MM.1S (cell line): Measurements from ENCODE around the gene E2F3.

Experiments used
- DNase-seq: peaks from one replicate; pipeline ENCODE4 v3.0.0-alpha.2; 2015
- H2AFZ ChIP-seq: fragments of 300-600 bp; sonication (generic); 2 replicates; pipeline ENCODE4 v1.6.0; 2016; ENCODE audit warnings: antibody characterized with exemption, low read length
- H3F3A ChIP-seq: fragments of 300-600 bp; sonication (generic); 2 replicates; pipeline ENCODE4 v1.6.1; 2016; ENCODE audit warnings: mild to moderate bottlenecking, antibody characterized with exemption, low read length, moderate library complexity, mixed read lengths; ENCODE audit not compliant: insufficient read depth
- H3K27ac ChIP-seq: fragments of 300-600 bp; sonication (generic); 2 replicates; pipeline ENCODE4 v1.5.1; 2016; ENCODE audit warnings: mild to moderate bottlenecking, low read length
- H3K27me3 ChIP-seq: fragments of 300-600 bp; sonication (generic); replicated peaks from 2 replicates; pipeline ENCODE4 v1.6.0; 2016; ENCODE audit warnings: low read length; ENCODE audit not compliant: insufficient read depth
- H3K36me3 ChIP-seq: fragments of 300-600 bp; sonication (generic); replicated peaks from 2 replicates; pipeline ENCODE4 v1.6.1; 2016; ENCODE audit warnings: mild to moderate bottlenecking, low read length, mixed read lengths; ENCODE audit not compliant: insufficient read depth
- H3K4me1 ChIP-seq: fragments of 300-600 bp; sonication (generic); 2 replicates; pipeline ENCODE4 v1.6.1; 2016; ENCODE audit warnings: low read length, mixed read lengths
- H3K4me2 ChIP-seq: fragments of 300-600 bp; sonication (generic); 2 replicates; pipeline ENCODE4 v1.6.0; 2016; ENCODE audit warnings: low read depth, low read length
- H3K4me3 ChIP-seq: fragments of 300-600 bp; sonication (generic); 2 replicates; pipeline ENCODE4 v1.5.1; 2016; ENCODE audit warnings: low read length, mixed read lengths
- H3K79me2 ChIP-seq: fragments of 300-600 bp; sonication (generic); 2 replicates; pipeline ENCODE4 v1.6.1; 2016; ENCODE audit warnings: mixed run types, low read length, mixed read lengths
- H3K9ac ChIP-seq: fragments of 300-600 bp; sonication (generic); 2 replicates; pipeline ENCODE4 v1.6.1; 2016; ENCODE audit warnings: low read length, mixed read lengths
- H3K9me2 ChIP-seq: fragments of 300-600 bp; sonication (generic); replicated peaks from 2 replicates; pipeline ENCODE4 v1.6.1; 2016; ENCODE audit warnings: mild to moderate bottlenecking, low read length, mixed read lengths; ENCODE audit not compliant: insufficient read depth
- H3K9me3 ChIP-seq: fragments of 300-600 bp; sonication (generic); replicated peaks from 2 replicates; pipeline ENCODE4 v1.6.1; 2016; ENCODE audit warnings: mild to moderate bottlenecking, low read length, mixed read lengths; ENCODE audit not compliant: insufficient read depth
- H4K20me1 ChIP-seq: fragments of 300-600 bp; sonication (generic); 2 replicates; pipeline ENCODE4 v1.6.1; 2016; ENCODE audit warnings: mild to moderate bottlenecking, low read length, moderate library complexity, mixed read lengths; ENCODE audit not compliant: insufficient read depth
- EZH2 ChIP-seq: fragments of 300-600 bp; sonication (generic); optimal IDR thresholded peaks from 2 replicates; pipeline ENCODE3; 2017; ENCODE audit warnings: low read depth, mild to moderate bottlenecking, antibody characterized with exemption, low read length, mixed read lengths
- EZH2phosphoT487 ChIP-seq: fragments of 300-600 bp; sonication (generic); IDR thresholded peaks from 2 replicates; pipeline ENCODE4 v1.6.1; 2018; ENCODE audit warnings: antibody characterized with exemption, low read length
- TF ChIP-seq, protein P1 (sequence below): fragments of 300-600 bp; sonication (generic); IDR thresholded peaks from 2 replicates; pipeline ENCODE4 v1.5.1; 2016; ENCODE audit warnings: antibody characterized with exemption, low read length, mixed read lengths

Gene E2F3

DNA sequence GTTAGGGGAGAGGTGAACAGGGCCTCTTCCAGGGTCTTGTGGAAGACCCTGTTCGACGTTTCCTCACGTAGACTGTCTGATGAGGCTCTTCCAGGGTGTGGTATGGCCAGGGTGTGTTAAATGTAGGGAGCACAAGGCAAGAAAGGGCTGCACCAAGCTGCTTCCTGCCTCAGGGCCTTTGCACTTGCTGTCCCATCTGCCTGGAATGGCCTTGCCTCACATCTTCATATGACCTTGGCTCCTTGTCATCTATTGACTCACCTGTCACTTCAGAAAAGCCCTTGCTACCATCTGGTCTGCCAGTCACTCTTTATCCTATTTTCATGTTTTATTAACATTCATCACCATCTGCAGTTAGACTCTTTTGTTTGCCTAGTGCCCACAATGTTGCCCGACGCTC, 31.0 kb downstream of the E2F3 start:
- Histone ChIP-seq H4K20me1 (0 out of 2 replicates have a peak, but pooled peaks cover 7% of the 10 kb centered on the region), H3K36me3 (peaks cover 7% of the 10 kb centered on the region)
- no peak for DNase-seq

DNA sequence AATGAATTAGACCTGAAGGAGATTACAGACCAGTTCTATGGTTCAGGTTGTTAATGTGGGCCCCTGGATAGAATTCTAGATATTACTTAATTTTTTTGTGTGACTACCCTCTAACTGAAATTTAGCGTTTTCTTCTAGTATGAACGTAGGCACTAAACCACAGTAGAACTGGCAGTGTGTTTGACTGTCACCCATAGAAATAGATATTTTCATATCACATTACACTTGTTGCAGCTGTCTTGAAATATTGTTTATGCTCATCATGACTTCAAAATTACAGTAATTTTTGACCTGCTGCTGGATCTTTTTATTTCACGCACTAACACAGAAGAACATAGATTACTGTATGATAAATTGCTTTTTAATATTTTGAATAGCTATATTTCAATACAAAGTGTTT, 31.6 kb downstream of the E2F3 start:
- H3K27me3 ChIP-seq: no peaks in the 10 kb centered on the region
- no peak overlapping the region for H3K9ac ChIP-seq
- H3K9me2 ChIP-seq: no peaks in the 10 kb centered on the region
- TF ChIP-seq EZH2phosphoT487: no peak
- no peak for TF ChIP-seq EZH2
- TF ChIP-seq, protein P1, sequence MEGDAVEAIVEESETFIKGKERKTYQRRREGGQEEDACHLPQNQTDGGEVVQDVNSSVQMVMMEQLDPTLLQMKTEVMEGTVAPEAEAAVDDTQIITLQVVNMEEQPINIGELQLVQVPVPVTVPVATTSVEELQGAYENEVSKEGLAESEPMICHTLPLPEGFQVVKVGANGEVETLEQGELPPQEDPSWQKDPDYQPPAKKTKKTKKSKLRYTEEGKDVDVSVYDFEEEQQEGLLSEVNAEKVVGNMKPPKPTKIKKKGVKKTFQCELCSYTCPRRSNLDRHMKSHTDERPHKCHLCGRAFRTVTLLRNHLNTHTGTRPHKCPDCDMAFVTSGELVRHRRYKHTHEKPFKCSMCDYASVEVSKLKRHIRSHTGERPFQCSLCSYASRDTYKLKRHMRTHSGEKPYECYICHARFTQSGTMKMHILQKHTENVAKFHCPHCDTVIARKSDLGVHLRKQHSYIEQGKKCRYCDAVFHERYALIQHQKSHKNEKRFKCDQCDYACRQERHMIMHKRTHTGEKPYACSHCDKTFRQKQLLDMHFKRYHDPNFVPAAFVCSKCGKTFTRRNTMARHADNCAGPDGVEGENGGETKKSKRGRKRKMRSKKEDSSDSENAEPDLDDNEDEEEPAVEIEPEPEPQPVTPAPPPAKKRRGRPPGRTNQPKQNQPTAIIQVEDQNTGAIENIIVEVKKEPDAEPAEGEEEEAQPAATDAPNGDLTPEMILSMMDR: no peak
- H4K20me1 ChIP-seq: 0 out of 2 replicates have a peak, but pooled peaks cover 7% of the 10 kb centered on the region
- H3K4me1 ChIP-seq: no peaks in the 10 kb centered on the region
- H3F3A ChIP-seq: no peaks in the 10 kb centered on the region
- H3K79me2 ChIP-seq: peaks cover 87% of the 10 kb centered on the region
- H3K4me3 ChIP-seq: no peak overlapping the region
- no peak overlapping the region for H3K27ac ChIP-seq
- H2AFZ ChIP-seq: no peak overlapping the region
- peaks cover 7% of the 10 kb centered on the region for H3K36me3 ChIP-seq
- no peaks in the 10 kb centered on the region for H3K9me3 ChIP-seq
- DNase-seq: no peak
- H3K4me2 ChIP-seq: no peak overlapping the region

More for the DNA sequence above, 31.0 kb downstream of the E2F3 start:
- H2AFZ ChIP-seq: no peak overlapping the region
- H3K9me3 ChIP-seq: no peaks in the 10 kb centered on the region
- H3K27ac ChIP-seq: no peak overlapping the region
- TF ChIP-seq EZH2: no peak
- TF ChIP-seq EZH2phosphoT487: no peak
- TF ChIP-seq, protein P1: no peak
- no peak overlapping the region for H3K9ac ChIP-seq
- peaks cover 87% of the 10 kb centered on the region for H3K79me2 ChIP-seq
- H3K27me3 ChIP-seq: no peaks in the 10 kb centered on the region
- no peaks in the 10 kb centered on the region for H3K9me2 ChIP-seq
- H3K4me3 ChIP-seq: no peak overlapping the region
- H3K4me1 ChIP-seq: peaks cover 2% of the 10 kb centered on the region; the same call in 1 of the 2 replicates
- peaks cover 4% of the 10 kb centered on the region; the same call in 1 of the 2 replicates for H3F3A ChIP-seq
- no peak overlapping the region for H3K4me2 ChIP-seq

DNA sequence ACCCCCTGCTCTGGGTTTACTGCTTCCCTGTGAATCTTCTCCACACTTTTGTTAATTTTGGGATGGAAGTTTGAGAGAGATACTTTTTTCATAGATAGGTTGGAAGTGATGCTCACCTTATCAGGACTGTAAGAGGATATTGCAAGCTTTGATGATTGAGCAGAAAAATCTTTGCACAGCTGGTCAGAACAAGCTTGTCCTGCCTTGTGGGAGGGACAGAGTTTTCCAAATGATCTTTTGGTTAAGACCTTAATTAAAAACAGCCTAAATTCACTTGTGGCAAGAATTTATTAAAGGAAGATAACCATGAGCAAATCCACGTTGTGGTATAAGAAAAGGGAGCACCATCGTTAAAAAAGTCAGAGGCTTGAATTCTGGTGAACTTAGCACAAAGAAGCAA, 32.2 kb downstream of the E2F3 start:
- no peak overlapping the region for H3K9ac ChIP-seq
- H3K36me3 ChIP-seq: peaks cover 7% of the 10 kb centered on the region; the same call in 1 of the 2 replicates
- no peak overlapping the region for H3K4me3 ChIP-seq

More for the DNA sequence above, 32.2 kb downstream of the E2F3 start:
- Histone ChIP-seq H3F3A (no peaks in the 10 kb centered on the region), H3K9me2 (no peaks in the 10 kb centered on the region), H4K20me1 (0 out of 2 replicates have a peak, but pooled peaks cover 5% of the 10 kb centered on the region), H2AFZ (no peak overlapping the region), H3K27ac (no peak overlapping the region), H3K27me3 (no peaks in the 10 kb centered on the region), H3K4me1 (no peaks in the 10 kb centered on the region), H3K79me2 (peaks cover 87% of the 10 kb centered on the region), H3K9me3 (no peaks in the 10 kb centered on the region), H3K4me2 (no peak overlapping the region)
- DNase-seq: no peak
- TF ChIP-seq EZH2phosphoT487: no peak
- TF ChIP-seq EZH2: no peak
- TF ChIP-seq, protein P1: no peak
